Neural cell (in vitro differentiated cells): Measurements from ENCODE around the gene ADRB2. TPM values are rescaled to one million over a fixed set of nuclear protein-coding genes. Genes with fewer than 3 reads are reported as not detected.

Experiments
- H2AFZ ChIP-seq: fragments of 200-600, 300-800 bp; sonication (generic), shearing (Covaris generic); 2 replicates; pipeline ENCODE4 v1.6.0; 2014; ENCODE audit warnings: low read depth, mild to moderate bottlenecking, antibody characterized with exemption, low read length, moderate library complexity
- H3F3A ChIP-seq: fragments of 200-600 bp; shearing (Covaris generic); 2 replicates; pipeline ENCODE4 v1.6.1; 2016; ENCODE audit warnings: mild to moderate bottlenecking, moderate library complexity, mixed read lengths, antibody characterized with exemption, low read length; ENCODE audit not compliant: insufficient read depth, poor library complexity, severe bottlenecking
- H3K27ac ChIP-seq: fragments of 200-600, 300-800 bp; sonication (generic), shearing (Covaris generic); 2 replicates; pipeline ENCODE4 v1.5.1; 2014; ENCODE audit warnings: mild to moderate bottlenecking, low read length, moderate library complexity
- H3K27me3 ChIP-seq: fragments of 300-800, 200-600 bp; sonication (generic), shearing (Covaris generic); 2 replicates; pipeline ENCODE4 v1.6.0; 2014; ENCODE audit warnings: mild to moderate bottlenecking, low read depth, low read length, moderate library complexity; ENCODE audit not compliant: insufficient read depth
- H3K36me3 ChIP-seq: fragments of 300-800, 200-600 bp; sonication (generic), shearing (Covaris generic); 2 replicates; pipeline ENCODE4 v1.5.1; 2014; ENCODE audit warnings: mild to moderate bottlenecking, antibody characterized with exemption, low read length, moderate library complexity; ENCODE audit not compliant: insufficient read depth
- H3K4me2 ChIP-seq: fragments of 300-800, 200-600 bp; sonication (generic), shearing (Covaris generic); 2 replicates; pipeline ENCODE4 v1.6.0; 2014; ENCODE audit warnings: mild to moderate bottlenecking, low read length
- H3K4me3 ChIP-seq: fragments of 300-800, 200-600 bp; sonication (generic), shearing (Covaris generic); 2 replicates; pipeline ENCODE4 v1.5.1; 2014; ENCODE audit warnings: mild to moderate bottlenecking, low read length, moderate library complexity
- H3K79me2 ChIP-seq: fragments of 200-600 bp; shearing (Covaris generic); replicated peaks from 2 replicates; pipeline ENCODE4 v1.6.0; 2014; ENCODE audit warnings: mild to moderate bottlenecking, low read length, moderate library complexity; ENCODE audit not compliant: insufficient read depth
- H3K9ac ChIP-seq: fragments of 300-800, 200-600 bp; sonication (generic), shearing (Covaris generic); 2 replicates; pipeline ENCODE4 v1.6.1; 2016; ENCODE audit warnings: mild to moderate bottlenecking, low read length, mixed read lengths
- H3K9me2 ChIP-seq: fragments of 200-600 bp; shearing (Covaris generic); 2 replicates; pipeline ENCODE4 v1.6.1; 2016; ENCODE audit warnings: mild to moderate bottlenecking, low read length, mixed read lengths; ENCODE audit not compliant: insufficient read depth
- H3K9me3 ChIP-seq: fragments of 200-600, 300-800 bp; sonication (generic), shearing (Covaris generic); 2 replicates; pipeline ENCODE4 v1.6.1; 2016; ENCODE audit warnings: mild to moderate bottlenecking, mixed run types, low read length, moderate library complexity, mixed read lengths
- H4K20me1 ChIP-seq: fragments of 200-600 bp; shearing (Covaris generic); 2 replicates; pipeline ENCODE4 v1.6.1; 2016; ENCODE audit warnings: mild to moderate bottlenecking, mixed run types; ENCODE audit not compliant: insufficient read depth
- EP300 ChIP-seq: fragments of 450-650 bp; conservative IDR thresholded peaks from 2 replicates; pipeline ENCODE4 v1.6.1; 2014; ENCODE audit warnings: antibody characterized with exemption, mild to moderate bottlenecking, moderate library complexity; ENCODE audit not compliant: poor library complexity, severe bottlenecking
- EZH2 ChIP-seq: fragments of 200-600, 300-800 bp; shearing (Covaris generic), sonication (generic); IDR thresholded peaks from 2 replicates; pipeline ENCODE4 v1.6.1; 2014; ENCODE audit warnings: antibody characterized with exemption, low read length, borderline replicate concordance, mild to moderate bottlenecking; ENCODE audit not compliant: insufficient read depth, poor library complexity, severe bottlenecking
- MXI1 ChIP-seq: fragments of 450-650 bp; conservative IDR thresholded peaks from 2 replicates; pipeline ENCODE4 v1.6.1; 2014; ENCODE audit warnings: antibody characterized with exemption, mild to moderate bottlenecking; ENCODE audit not compliant: poor library complexity, severe bottlenecking
- POLR2AphosphoS5 ChIP-seq: IDR thresholded peaks from 2 replicates; pipeline ENCODE4 v1.6.1; 2012
- RAD21 ChIP-seq: fragments of 450-650 bp; conservative IDR thresholded peaks from 2 replicates; pipeline ENCODE4 v1.6.1; 2014; ENCODE audit warnings: antibody characterized with exemption, mild to moderate bottlenecking, moderate library complexity
- REST ChIP-seq: IDR thresholded peaks from 2 replicates; pipeline ENCODE4 v1.6.1; 2012; ENCODE audit warnings: borderline replicate concordance
- SMC3 ChIP-seq: fragments of 450-650 bp; conservative IDR thresholded peaks from 2 replicates; pipeline ENCODE4 v1.6.1; 2014; ENCODE audit warnings: antibody characterized with exemption, mild to moderate bottlenecking, moderate library complexity; ENCODE audit not compliant: poor library complexity
- TAF1 ChIP-seq: IDR thresholded peaks from 2 replicates; pipeline ENCODE4 v1.6.1; 2012; ENCODE audit warnings: low read depth
- polyA plus RNA-seq: library from polyadenylated mRNA; depleted of rRNA; stranded (reverse); fragments of >200 nt; gene quantifications from 2 replicates; pipeline ENCODE4 v1.2.3, GENCODE V29; 2014
- TF ChIP-seq, protein P1 (sequence below): fragments of 450-650 bp; IDR thresholded peaks from 2 replicates; pipeline ENCODE4 v1.5.1; 2014; ENCODE audit warnings: antibody characterized with exemption, mild to moderate bottlenecking, moderate library complexity; ENCODE audit not compliant: poor library complexity, severe bottlenecking

Gene ADRB2
- polyA plus RNA-seq, 1 donor from 2014 or later: not detected

DNA sequence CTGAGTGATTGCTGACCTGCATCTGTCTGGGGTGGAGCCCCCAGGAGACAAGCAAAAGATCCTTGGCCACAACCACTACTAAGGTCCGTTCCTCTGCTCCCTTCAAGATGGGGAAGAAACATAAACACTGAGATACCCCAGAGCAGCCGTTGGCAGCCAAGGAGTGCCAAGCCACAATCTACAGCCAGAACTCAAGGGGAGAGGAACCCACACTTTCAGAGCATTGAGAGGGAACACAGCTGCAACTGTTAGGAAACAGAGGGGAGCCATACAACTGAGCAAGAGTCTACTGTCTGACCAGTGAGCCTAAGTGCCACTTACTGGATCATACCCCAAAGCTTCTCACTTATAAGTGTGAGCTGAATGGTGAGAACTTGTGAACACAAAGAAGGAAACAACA lies 44.6 kb upstream of the ADRB2 start:
- Histone ChIP-seq H3K4me2 (no peak overlapping the region), H3K36me3 (no peaks in the 10 kb centered on the region), H3K9me2 (no peaks in the 10 kb centered on the region), H3K79me2 (no peaks in the 10 kb centered on the region), H2AFZ (no peak overlapping the region), H3K27me3 (no peaks in the 10 kb centered on the region), H3F3A (no peaks in the 10 kb centered on the region), H3K27ac (no peak overlapping the region), H3K9ac (no peak overlapping the region), H3K9me3 (no peaks in the 10 kb centered on the region), H4K20me1 (no peaks in the 10 kb centered on the region), H3K4me3 (no peak overlapping the region)
- TF ChIP-seq POLR2AphosphoS5: no peak
- TF ChIP-seq SMC3: no peak
- TF ChIP-seq REST: no peak
- no peak for TF ChIP-seq EP300
- no peak for TF ChIP-seq TAF1
- TF ChIP-seq, protein P1, sequence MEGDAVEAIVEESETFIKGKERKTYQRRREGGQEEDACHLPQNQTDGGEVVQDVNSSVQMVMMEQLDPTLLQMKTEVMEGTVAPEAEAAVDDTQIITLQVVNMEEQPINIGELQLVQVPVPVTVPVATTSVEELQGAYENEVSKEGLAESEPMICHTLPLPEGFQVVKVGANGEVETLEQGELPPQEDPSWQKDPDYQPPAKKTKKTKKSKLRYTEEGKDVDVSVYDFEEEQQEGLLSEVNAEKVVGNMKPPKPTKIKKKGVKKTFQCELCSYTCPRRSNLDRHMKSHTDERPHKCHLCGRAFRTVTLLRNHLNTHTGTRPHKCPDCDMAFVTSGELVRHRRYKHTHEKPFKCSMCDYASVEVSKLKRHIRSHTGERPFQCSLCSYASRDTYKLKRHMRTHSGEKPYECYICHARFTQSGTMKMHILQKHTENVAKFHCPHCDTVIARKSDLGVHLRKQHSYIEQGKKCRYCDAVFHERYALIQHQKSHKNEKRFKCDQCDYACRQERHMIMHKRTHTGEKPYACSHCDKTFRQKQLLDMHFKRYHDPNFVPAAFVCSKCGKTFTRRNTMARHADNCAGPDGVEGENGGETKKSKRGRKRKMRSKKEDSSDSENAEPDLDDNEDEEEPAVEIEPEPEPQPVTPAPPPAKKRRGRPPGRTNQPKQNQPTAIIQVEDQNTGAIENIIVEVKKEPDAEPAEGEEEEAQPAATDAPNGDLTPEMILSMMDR: no peak
- no peak for TF ChIP-seq RAD21
- TF ChIP-seq EZH2: no peak

- no peak overlapping the region for H2AFZ ChIP-seq
- no peak overlapping the region for H3K9ac ChIP-seq
Measured at GRCh38 chr5:148785223-148785622, 41.2 kb upstream of the ADRB2 start.

More at GRCh38 chr5:148785223-148785622, 41.2 kb upstream of the ADRB2 start:
- no peaks in the 10 kb centered on the region for H4K20me1 ChIP-seq
- no peaks in the 10 kb centered on the region for H3K9me3 ChIP-seq
- H3K27me3 ChIP-seq: no peaks in the 10 kb centered on the region
- no peak overlapping the region for H3K27ac ChIP-seq
- H3K36me3 ChIP-seq: no peaks in the 10 kb centered on the region
- H3K4me3 ChIP-seq: no peak overlapping the region
- TF ChIP-seq RAD21 (no peak), MXI1 (no peak), TAF1 (no peak), REST (no peak), SMC3 (no peak), EP300 (no peak), POLR2AphosphoS5 (no peak), EZH2 (no peak)
- TF ChIP-seq, protein P1: no peak
- no peaks in the 10 kb centered on the region for H3K79me2 ChIP-seq
- no peaks in the 10 kb centered on the region for H3F3A ChIP-seq
- no peak overlapping the region for H3K4me2 ChIP-seq
- no peaks in the 10 kb centered on the region for H3K9me2 ChIP-seq
